HG03159 (cell line): Measurements from ENCODE around the gene SRSF4.

Source experiments
- ATAC-seq: cut with Tn5 transposase; IDR thresholded peaks from one replicate; pipeline ENCODE4 v1.9.1; 2021; ENCODE audit warnings: mild to moderate bottlenecking, moderate library complexity; ENCODE audit not compliant: unreplicated experiment

The SRSF4 gene

DNA sequence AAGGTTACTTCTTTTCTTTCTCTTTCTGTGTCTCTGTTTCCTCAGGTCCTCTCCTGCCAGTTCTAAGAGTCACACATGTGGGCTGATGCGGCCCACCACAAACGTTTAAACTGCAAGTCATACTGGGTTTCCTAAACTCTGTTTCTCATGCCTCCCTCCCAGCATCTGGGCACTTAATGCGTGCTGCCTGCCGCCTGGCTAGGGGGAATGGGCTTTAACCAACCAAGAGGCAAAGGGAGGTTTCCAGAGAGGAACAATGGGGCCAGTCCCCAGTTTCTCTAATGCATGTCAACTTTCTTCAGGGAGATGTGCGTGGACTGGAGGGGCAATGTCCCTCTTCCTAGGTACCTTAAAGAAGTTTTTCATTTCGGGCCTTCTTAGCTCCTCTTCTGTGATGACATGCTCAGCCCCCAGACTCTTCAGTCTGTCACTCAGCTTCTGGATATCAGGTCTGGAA is 19.9 kb upstream of the SRSF4 start:
- ATAC-seq = no peak

DNA sequence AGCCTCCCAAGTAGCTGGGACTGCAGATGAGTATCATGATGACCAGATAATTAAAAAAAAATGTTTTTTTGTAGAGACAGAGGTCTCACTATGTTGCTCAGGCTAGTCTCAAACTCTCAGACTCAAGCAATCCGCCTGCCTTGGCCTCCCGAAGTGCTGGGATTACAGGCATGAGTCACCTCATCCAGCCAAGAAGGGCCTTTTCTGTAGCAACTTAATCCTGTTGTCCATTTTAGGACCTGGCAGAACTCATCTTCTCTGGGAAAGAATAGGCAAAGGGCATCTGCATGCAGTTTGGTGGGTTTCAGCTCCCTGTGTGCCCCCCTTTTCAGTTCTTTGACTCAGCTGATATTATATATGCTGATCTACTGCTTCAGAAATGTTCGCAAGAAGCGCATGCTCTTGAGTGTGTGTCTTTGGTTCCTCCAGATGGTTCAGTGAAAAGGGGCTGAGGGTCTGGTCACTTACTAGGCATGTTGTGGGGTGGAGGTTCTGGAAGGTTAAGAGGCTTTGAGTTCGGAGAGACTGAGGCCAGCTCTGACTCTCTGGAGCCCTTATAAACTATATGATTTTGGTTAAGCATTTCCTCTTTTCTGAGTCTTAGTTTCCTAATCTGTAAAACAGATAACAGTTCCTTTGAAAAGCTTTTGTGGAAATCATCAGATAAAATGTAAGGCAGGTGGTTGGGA is 19.4 kb upstream of the SRSF4 start:
- no peak for ATAC-seq

DNA sequence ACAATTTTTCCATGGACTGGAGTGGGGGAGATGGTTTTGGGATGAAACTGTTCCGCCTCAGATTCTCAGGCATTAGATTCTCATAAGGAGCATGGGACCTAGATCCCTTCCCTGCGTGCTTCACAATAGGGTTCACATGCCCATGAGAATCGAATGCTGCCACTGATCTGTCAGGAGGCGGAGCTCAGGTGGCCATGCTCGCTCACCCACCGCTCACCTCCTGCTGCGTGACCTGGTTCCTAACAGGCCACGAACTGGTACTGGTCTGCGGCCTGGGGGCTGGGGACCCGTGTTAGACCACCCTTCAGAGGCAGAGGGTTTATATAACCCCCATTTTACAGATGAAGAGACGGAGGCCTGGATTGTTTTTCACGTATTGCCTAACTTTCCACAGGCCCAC is 16.3 kb upstream of the SRSF4 start:
- ATAC-seq = no peak

DNA sequence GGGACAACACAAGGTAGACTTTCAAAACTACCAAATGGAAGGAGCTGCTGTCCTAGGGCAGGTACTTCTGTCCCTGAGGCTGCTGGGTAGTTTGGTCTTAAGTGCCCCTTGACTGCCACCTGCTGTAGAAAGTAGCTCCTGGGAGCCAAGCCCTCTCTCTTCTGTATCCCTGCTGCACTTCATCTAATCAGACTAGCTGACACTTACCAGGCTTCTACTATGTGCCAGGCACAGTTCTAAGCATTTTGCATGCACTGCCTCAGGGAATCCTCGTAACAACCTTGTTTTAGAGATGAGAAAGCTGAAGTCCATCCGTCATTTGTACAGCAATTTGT is 15.9 kb upstream of the SRSF4 start:
- no peak for ATAC-seq

DNA sequence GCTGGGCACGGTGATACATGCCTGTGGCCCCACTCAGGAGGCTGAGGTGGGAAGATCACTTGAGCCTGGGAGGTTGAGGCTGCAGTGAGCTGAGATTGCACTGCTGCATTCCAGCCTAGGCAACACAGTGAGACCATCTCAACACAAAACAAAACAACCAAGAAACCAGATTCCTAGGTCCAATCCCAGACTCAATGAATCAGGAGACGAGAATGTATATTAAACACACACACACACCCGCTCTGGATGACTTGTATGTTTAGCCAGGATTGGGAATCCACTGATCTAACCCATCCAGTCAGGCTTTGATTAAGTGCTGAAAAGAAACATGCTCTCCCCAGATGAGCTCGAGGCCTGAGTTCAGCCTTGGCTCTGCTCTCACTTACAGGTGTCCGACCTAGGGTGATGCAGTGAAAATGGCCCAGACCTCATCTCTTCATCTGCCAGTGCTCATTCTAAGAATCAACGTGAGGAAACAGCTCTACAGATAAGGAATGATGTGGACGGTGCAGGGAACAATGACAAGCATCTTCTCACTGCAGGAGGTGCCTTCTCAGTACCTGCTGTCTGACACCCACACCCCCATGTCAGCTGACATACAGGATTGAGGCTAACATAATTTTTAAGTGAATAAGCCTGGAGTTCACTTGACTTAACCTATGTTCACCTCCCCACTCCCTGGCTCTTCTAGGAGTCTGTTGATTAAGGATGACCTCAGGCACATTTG is 15.3 kb upstream of the SRSF4 start:
- ATAC-seq = no peak

DNA sequence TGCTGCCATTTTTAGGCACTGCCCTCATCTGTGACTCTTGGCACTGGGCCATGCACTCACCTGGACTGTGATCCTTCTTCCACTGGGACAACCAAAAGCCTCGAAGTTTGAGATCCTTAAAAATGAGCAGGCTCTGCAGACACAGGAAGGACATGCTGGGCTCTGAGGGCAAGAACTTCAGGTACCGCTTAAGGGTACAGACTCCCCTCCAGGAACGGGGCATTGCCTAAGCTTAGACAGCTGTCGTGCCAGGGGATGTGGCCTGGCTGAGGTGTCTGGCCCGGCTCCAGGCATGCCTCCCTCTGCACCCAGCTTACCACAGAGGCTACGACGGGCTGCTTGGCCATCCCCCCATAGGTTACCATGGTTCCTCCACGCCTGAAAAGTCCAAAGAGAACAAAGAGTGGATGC is 14.2 kb upstream of the SRSF4 start:
- no peak for ATAC-seq

DNA sequence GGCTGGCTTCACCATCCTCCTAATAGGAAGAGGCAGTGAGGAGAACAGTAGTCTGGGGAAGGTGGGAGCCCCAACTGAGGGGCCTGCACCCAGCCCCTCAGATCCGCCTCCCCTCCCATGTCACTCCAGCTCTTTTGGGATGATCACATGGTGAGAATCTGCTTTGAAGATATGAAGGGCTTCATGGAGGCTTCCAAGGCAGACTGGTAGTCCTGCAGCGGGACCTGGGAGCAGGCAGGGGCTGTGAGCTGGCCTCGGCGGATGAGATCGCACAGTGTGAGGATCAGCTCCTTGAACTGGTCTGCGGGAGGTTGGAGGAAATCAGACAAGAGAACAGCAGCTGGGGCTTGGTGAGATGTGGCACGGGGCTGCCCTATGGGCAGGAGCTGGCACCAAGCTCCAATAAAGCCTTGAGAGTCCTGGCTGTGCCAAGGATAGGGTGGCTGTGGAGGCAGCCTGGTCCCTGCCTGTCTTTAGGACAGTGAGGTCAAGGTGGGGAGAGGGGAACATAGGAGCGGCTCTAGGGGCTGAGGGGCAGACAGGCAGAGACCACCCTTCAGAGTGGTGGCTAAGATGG is 12.3 kb upstream of the SRSF4 start:
- ATAC-seq = no peak

DNA sequence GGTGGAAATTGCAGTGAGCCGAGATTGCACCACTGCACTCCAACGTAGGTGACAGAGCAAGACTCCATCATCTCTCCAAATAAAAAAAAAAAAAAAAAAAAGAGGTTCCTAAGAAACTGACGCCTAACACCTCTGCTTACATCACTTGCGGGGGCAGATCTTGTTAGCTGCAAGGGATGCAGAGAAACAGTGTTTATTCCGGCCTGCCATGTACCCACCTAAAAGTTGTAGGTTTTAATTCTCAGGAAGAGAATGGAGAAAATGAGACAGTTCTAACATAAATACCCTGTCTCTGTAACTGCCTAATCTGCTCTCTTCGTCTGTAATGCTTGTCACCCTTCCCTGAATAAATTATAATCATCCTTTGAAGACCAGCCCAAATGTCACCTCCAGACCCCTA is 9.0 kb upstream of the SRSF4 start:
- ATAC-seq = no peak

DNA sequence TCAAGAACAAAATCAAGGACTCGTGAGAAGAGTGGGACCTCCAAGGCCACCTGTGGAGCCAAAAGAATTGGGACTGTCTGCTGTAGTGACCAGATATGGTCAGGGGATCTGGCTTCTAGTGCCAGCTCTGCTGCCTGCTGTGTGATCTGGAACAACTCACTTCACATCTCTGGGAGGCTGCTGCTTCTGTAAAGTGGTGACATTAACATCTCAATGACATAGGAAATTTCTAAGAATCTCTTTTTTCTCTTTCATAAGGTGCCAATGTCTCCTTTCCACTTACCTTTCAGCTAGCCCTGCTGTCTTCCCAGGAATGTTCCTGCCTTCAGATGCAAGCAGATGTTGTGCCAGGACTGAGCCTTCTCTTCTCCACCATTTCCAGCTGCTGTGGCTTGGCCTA is 5.0 kb upstream of the SRSF4 start:
- ATAC-seq = no peak

DNA sequence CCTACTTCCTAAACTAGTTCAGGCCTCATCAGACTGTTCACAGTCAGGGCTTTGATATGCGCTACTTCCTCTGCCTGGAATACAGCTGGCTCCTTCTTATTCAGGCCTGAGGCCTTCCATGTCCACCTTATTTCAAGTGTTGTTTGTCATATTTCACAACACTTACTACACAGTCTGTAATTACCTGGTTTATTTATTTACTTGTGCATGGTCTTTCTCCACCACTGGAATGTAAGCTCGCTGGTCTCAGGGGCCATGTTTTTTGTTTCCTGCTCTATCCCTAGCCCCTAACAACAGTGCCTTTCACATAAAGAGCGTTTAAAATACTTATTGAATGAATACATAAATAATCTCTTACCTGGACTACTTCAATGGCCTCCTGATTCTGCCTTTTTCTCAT is 4.6 kb upstream of the SRSF4 start:
- no peak for ATAC-seq

DNA sequence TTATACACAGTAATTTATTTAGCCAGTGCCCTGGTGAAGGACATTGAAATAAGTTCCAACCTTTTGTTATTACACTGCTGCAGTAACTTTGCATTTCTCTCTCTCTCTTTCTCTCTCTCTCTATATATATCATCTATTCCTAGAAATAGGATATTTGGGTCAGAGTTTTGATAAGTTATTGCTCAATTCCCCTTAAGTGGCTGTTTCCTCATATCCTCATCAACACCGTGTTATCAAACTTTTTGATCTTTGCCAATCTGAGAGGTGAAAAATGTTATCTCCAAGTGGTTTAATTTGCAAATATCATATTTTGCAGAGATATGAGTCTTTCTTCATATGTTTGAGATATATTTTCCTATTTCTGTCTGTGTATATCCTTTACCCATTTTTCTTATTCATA is 1.6 kb upstream of the SRSF4 start:
- ATAC-seq = no peak

DNA sequence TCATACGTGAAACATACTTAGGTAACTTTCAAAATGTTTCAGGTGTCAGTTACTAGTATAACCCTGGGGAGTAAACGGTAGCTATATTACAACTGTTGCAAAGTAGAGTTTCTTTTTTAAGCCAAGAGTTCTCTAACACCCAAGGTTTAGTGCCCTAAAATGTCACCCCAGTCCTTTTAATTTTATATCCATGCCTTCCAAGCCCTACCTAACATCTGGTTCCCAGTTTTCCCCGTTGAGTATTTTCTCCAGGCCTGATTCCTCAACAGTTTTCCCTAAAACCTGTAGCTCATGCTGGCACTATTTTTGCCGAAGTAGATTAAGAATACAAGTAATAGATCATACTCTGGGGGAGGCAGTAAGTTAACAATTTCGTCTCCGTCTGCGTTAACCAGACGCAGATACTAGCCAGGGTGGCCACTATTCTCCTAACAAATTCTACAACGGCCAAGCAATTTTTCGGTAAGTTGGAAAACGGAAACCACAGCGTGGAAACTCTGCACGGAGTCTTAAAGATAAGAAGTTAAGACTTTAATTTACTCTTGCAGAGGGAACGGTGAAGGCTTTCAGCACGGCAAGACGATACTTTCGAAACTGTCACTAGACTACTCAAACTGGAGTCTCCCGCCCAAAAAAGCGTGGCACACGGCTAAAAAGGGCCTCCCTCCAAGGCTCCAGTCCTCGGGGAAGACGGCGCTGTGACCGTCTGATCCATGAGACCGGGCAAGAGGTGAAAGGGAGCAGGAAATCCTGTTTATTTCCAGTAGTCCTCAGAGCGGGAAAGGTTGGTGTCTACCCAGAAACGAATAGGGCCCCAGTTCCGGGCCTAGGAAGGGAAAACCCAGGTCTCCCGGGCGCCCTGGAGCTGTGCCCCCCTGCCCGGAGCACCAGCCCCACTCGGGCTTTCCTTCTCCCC is 945 bp downstream of the SRSF4 start:
- no peak for ATAC-seq

DNA sequence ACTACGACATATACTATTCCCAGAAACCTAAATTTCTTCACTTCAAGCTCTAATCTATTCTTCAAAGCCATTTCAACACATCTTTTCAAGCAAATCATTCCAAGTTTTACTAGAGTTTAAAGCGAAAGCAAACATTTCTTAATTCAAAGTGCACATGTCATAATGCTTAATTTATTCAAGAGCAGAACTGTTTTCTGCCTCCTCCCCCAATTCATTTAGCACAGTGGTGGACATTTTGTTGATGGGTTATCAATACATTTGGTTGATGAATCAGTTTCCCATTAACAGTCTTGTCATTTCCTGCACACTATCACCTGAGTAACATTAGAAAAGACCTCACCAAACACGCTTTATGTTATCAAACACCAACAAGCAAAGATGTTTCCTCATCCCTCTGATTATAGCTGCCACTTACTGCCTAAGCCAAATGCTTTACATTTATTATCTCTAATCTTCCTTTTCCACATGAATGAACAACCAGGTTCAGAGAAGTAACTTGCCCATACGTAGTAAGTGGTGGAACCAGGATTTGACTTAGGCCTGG is 2.0 kb downstream of the SRSF4 start:
- no peak for ATAC-seq

DNA sequence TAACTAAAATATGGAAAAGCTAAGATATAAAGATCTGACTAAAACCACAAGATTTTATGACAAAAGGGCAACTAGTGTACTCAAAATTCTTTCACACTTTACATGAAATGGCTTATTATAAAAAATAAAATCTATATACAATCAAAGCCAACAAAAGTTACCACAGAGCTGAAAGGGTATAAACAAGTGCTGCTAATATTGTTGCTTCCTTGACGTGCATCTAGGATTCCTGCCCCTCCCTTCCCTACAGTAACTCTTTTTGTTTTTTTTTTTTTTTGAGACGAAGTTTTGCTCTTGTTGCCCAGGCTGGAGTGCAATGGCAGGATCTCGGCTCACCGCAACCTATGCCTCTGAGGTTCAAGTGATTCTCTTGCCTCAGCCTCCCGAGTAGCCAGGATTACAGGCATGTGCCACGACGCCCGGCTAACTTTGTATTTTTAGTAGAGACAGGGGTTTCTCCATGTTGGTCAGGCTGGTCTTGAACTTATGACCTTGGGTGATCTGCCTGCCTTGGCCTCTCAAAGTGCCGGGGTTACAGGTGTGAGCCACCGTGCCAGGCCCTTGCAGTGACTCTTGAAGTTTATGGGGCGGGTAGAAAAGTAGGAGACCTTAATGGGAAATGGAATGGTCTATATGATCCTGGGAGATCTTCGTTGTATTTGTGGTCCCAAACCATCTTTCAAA is 4.5 kb downstream of the SRSF4 start:
- no peak for ATAC-seq

DNA sequence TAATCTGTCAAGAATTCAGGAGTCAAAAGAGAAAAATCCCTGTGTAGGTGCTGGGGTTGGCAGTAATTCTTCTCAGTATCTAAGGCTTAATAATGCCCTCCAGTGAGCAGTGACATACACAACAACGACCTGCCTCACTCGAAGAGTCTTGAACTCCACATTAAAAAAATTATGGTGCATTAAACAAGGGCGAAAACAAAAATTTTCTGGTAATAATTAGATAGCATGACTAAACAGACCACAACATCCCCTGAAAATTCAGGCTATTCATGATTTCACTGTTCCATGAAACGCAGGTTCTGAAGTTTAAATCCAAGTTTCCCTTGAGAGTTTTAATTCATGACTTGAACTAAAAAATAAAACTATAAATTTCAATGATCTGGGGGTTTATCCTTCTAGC is 5.1 kb downstream of the SRSF4 start:
- no peak for ATAC-seq

DNA sequence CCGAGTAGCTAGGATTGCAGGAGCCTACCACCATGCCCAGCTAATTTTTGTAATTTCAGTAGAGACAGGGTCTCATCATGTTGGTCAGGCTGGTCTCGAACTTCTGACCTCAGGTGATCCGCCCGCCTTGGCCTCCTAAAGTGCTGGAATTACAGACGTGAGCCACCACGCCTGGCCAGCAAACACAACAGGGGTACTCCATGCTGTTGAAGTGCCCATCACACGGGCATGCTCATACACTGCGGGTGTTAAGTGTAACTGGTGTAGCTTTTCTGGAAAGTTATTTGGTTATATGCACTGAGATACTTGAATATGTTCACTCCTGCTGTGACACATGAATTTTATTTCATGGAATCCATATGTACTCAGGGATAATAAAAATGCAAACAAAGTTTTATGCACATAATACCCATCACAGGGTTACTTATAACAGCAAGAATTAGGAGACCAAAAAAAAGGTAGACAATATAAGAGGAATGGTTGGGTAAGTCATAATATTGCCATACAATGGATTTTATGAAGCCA is 9.2 kb downstream of the SRSF4 start:
- no peak for ATAC-seq

DNA sequence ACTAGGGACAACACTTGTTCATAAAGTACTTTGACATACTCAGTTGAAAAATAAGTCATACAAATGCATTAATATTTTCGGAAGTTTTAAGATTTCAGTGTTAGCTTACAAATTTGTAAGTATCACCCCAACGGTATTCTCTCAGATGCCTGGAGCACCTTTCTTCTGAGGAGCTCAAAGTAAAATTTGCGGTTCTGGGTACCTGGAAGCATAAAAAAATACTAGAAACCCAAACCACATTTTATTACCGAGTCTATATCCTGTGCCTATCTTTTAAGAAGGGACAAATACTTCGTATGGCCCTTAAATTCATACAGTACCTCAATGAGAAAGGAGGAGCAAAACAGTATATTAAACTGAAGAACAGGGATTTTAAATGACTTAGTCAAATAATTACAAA is 10.2 kb downstream of the SRSF4 start:
- ATAC-seq = no peak

DNA sequence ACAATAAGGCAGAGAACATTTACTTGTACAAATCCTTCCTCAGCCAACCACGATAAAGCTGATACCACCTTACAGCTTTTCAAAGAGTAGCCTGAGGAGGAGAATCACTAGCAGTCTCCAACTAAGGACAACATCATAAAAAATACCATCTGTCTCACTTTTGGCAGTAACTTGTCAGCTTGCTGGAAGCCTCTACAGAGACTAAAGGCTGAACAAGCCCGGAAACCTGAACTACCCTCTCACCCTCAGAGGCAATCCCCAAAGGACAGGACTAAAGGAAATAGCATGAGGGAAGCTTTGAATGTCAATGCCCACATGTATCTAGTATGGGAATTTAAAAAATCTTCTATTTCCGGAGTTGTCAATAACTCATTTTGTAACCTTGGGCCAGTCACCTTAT is 10.6 kb downstream of the SRSF4 start:
- ATAC-seq = no peak

DNA sequence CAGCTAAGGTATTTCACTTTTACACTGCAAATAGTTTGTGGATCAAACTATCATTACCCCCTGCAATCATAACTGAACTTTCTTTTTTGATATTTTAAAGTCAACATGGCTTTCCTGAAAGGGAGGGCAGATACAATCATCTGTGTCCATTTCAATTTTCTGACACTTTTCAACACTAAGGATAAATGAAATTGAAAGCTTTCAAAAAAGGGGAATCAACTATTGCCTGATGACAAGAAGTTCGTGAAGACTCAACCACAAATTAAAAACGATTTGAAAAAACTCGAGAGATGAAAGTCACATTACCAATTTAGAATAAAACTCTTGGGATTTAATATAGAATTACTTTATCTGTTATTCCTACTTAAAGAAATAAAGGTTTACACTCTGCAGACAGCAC is 11.7 kb downstream of the SRSF4 start:
- no peak for ATAC-seq

DNA sequence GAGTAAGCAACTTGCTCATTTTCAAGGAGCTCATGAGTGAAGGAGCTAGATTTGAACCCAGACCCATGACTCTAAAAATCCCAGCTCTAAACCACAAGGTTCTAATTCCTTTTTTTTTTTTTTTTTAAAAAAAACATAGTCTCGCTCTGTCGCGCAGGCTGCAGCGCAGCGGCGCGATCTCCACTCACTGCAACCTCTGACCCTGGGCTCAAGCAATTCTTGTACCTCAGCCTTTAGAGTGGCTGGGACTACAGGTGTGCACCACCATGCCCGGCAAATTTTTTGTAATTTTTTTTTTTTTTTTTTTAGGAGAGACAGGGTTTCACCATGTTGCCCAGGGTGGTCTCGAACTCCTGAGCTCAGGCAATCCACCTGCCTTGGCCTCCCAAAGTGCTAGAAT is 13.8 kb downstream of the SRSF4 start:
- ATAC-seq = no peak
